Activated CD8-positive, alpha-beta T cell treated with anti-CD3 and anti-CD28 coated beads for 36 hours (primary cell): ENCODE results near the gene CSNK2B. TPM values are rescaled to one million over a fixed set of nuclear protein-coding genes. Genes with fewer than 3 reads are reported as not detected.

Source experiments
- ATAC-seq: fragments of 200-7000 bp; cut with Tn5 transposase; one replicate; pipeline ENCODE4 v1.10.0; 2021; ENCODE audit warnings: mild to moderate bottlenecking, moderate library complexity
- CTCF ChIA-PET: fragments of 350-600 bp; sonication (Branson Sonifier 250); formaldehyde crosslinking; loops from one replicate; lab custom pipeline; 2021; ENCODE audit warnings: antibody characterized with exemption; lab: Charles Lee
- POLR2A ChIA-PET: fragments of 350-600 bp; sonication (Branson Sonifier 250); formaldehyde crosslinking; loops from one replicate; lab custom pipeline; 2021; ENCODE audit warnings: antibody characterized with exemption; lab: Charles Lee
- DNase-seq: peaks from one replicate; pipeline ENCODE4 v3.0.0-alpha.2; 2020
- H3K27ac Mint-ChIP-seq: one replicate; pipeline ENCODE4 v1.8.0; 2021; ENCODE audit warnings: mild to moderate bottlenecking, mixed read lengths
- H3K27me3 Mint-ChIP-seq: one replicate; pipeline ENCODE4 v1.8.0; 2021; ENCODE audit warnings: mixed read lengths
- H3K36me3 Mint-ChIP-seq: one replicate; pipeline ENCODE4 v1.8.0; 2021; ENCODE audit warnings: low read depth, mixed read lengths
- H3K4me1 Mint-ChIP-seq: one replicate; pipeline ENCODE4 v1.8.0; 2021; ENCODE audit warnings: low read depth, mixed read lengths
- H3K4me3 Mint-ChIP-seq: one replicate; pipeline ENCODE4 v1.8.0; 2021; ENCODE audit warnings: mild to moderate bottlenecking, moderate library complexity, mixed read lengths
- H3K9me3 Mint-ChIP-seq: one replicate; pipeline ENCODE4 v1.8.0; 2021; ENCODE audit warnings: mixed read lengths
- CTCF ChIP-seq: fragments of 200-600 bp; IDR thresholded peaks from one replicate; pipeline ENCODE4 v1.8.0; 2022; ENCODE audit warnings: antibody characterized with exemption, mild to moderate bottlenecking
- intact Hi-C: fragments of 100-400 bp; cut with micrococcal nuclease; formaldehyde crosslinking; loops from one replicate; pipeline ENCODE4 v1.10.0; 2022
- total RNA-seq, 2 experiments: library from RNA; stranded (reverse); gene quantifications; one replicate each; pipeline ENCODE4 v1.2.3, GENCODE V29; 2021

The CSNK2B gene
- 100 to 1,000 TPM; 241 to 247 TPM for total RNA-seq

DNA sequence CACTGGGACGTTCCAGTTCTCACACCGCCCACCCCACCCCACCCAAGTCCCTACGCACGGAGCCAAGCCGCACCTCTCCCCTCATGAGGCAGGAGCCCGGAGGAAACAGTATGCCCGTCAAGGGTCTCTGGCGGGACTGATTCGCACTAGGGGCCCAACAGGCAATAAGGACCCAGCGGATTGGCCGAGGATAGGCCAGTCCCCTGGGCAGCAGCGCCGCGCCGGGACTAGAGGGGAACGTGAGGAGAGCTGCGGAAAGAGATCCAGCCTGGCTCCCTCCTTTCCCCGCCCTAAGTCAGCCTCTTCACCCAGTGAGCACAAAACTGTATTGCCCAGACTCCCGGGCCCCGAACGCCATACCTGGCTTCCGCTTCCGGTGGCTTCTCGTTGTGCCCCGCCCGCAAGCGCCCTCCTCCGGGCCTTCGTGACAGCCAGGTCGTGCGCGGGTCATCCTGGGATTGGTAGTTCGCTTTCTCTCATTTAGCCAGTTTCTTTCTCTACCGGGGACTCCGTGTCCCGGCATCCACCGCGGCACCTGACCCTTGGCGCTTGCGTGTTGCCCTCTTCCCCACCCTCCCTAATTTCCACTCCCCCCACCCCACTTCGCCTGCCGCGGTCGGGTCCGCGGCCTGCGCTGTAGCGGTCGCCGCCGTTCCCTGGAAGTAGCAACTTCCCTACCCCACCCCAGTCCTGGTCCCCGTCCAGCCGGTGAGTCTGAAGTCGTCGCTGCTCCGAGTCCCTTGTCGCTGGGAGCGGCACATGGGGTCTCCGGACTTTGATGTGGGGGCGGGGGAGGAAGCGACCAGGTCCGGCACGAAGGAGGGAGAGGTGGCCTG is at the start of gene CSNK2B:
TSS of gene CSNK2B (plus strand) at position 580 of the 836 bp plus-strand sequence. CDS start 752 bp downstream, outside the sequence.
- Mint-ChIP-seq H3K9me3 (no peaks in the 10 kb centered on the region), H3K27ac (peak within 1 kb of the TSS; percentile 97), H3K27me3 (no peaks in the 10 kb centered on the region), H3K4me3 (peak within 1 kb of the TSS; percentile 98), H3K36me3 (peaks cover 83% of the 10 kb centered on the region), H3K4me1 (peaks cover 61% of the 10 kb centered on the region)
- DNase-seq: peak; percentile 99
- POLR2A ChIA-PET: interaction anchor here (0.6 to 8.5 kb wide), 26 partner anchors 7 to 198 kb away, joined by 3 to 160 read pairs (median 4); partner anchors contain the start of genes ABHD16A, APOM, BAG6 and DDX39B
- peak; percentile 88 for ATAC-seq
- no peak for TF ChIP-seq CTCF
- intact Hi-C loops: loop anchor here (2.0 to 10.0 kb wide), 3 partner anchors 45 to 169 kb away; partner anchors contain the start of genes ATP6V1G2, DDX39B, NFKBIL1 and PRRC2A
- CTCF ChIA-PET: interaction anchor here (0.9 to 2.8 kb wide), 3 partner anchors 13 to 73 kb away, joined by 3 to 16 read pairs (median 3); partner anchors contain the start of genes ABHD16A and BAG6

DNA sequence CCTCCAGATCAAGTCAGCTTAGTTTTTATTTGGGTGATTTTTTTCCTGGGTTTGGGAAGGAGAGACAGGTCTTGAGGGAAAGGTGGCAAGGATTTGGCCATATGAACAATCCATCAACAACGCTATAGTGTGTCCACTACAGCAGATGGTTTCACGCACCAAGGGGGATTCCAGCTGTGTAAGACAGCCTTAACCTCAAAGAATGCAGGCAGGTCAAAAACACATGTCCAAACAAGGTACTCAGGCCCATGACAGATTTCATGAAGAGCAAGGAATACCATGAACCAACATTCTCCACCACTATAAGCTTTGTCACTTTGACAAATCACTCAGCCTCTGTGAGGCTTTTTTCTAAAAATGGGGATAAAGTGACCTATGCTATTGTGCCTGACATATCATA is 48.9 kb upstream of the CSNK2B start:
- ATAC-seq: no peak
- no peaks in the 10 kb centered on the region for H3K9me3 Mint-ChIP-seq
- POLR2A ChIA-PET: interaction anchor here (0.7 to 5.1 kb wide), 10 partner anchors 10 to 75 kb away, joined by 3 to 18 read pairs (median 4); partner anchors contain the start of genes CSNK2B and DDX39B

DNA sequence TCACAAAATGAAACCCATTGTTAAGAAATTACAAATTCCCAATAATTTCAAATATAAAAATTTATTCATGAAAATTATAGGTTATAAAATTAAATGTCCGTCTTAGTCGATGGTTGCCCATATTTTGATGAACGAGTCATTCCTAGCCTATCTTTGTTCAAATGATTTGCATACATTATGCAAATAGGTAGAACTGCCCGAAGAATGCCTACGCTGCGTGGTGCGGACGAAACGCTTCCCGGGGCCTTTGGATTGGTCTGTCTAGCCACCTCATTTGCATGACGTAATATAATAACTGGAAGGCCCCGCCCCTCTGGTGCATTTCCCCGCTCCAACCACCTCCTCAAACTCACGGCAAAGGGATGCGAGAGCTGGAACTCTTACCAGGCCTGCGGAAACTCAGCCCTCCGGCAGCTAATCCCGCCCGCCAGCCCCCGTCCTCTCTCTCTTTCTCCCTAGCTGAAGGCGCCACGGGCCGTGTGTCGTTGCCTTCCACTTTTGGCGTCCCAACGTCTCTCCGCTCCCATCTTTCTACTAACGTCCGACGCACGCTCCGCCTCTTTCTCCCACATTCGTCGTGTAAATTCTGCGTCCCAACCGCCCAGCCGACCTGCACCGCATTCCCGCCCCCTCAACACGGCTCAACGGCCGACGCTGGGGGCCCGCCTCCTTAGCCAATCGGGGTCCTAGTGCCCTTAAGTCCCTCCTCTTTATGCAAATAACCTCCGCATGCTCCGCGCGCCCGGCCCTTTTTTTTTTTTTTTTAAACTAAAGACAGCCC is 45.9 kb upstream of the CSNK2B start:
- peaks cover 59% of the 10 kb centered on the region for H3K4me1 Mint-ChIP-seq
- no peak for TF ChIP-seq CTCF
- CTCF ChIA-PET: interaction anchor here (0.7 to 0.9 kb wide), 3 partner anchors 24 to 68 kb away, joined by 3 read pairs; no protein-coding TSS in a partner anchor
- peak overlapping the region; percentile 97 for H3K27ac Mint-ChIP-seq
- H3K4me3 Mint-ChIP-seq: peak overlapping the region; percentile 95
- no peaks in the 10 kb centered on the region for H3K9me3 Mint-ChIP-seq
- H3K27me3 Mint-ChIP-seq: no peaks in the 10 kb centered on the region
- POLR2A ChIA-PET: interaction anchor here (0.7 to 5.1 kb wide), 13 partner anchors 27 to 221 kb away, joined by 3 to 44 read pairs (median 4); partner anchors contain the start of genes BAG6, DDX39B, LTB and TNF
- peaks cover 67% of the 10 kb centered on the region for H3K36me3 Mint-ChIP-seq
- intact Hi-C loops: loop anchor here (2.0 kb wide), 1 partner anchor 45 kb away; the partner anchor contains the start of gene GPANK1
- DNase-seq (peak; percentile 99), ATAC-seq (peak; percentile 84)

More for the DNA sequence above, 48.9 kb upstream of the CSNK2B start:
- no peak for TF ChIP-seq CTCF
- H3K4me3 Mint-ChIP-seq: peak overlapping the region; percentile 95
- peaks cover 48% of the 10 kb centered on the region for H3K4me1 Mint-ChIP-seq
- H3K27me3 Mint-ChIP-seq: no peaks in the 10 kb centered on the region
- peaks cover 40% of the 10 kb centered on the region for H3K36me3 Mint-ChIP-seq
- intact Hi-C loops: no loop called here
- no peak for DNase-seq
- CTCF ChIA-PET: interaction anchor here (0.8 to 11.2 kb wide), 8 partner anchors 22 to 124 kb away, joined by 3 to 132 read pairs (median 5); partner anchors contain the start of genes ATP6V1G2, LST1, NCR3 and TNF
- peak overlapping the region; percentile 96 for H3K27ac Mint-ChIP-seq

- ATAC-seq: peak; percentile 25
- intact Hi-C loops: loop anchor here (2.0 kb wide), 1 partner anchor 44 kb away; the partner anchor contains the start of gene GPANK1
Measured at GRCh38 chr6:31620586-31621319, 45.1 kb upstream of the CSNK2B start, which contains the start of gene PRRC2A. Gene PRRC2A, plus strand, starts transcription at chr6:31620715. Its CDS starts 2,075 bp downstream, at chr6:31622790.

More at GRCh38 chr6:31620586-31621319, 45.1 kb upstream of the CSNK2B start, which contains the start of gene PRRC2A:
- peak within 1 kb of the TSS; percentile 95 for H3K4me3 Mint-ChIP-seq
- no peak for TF ChIP-seq CTCF
- POLR2A ChIA-PET: interaction anchor here (0.7 to 11.4 kb wide), 12 partner anchors 19 to 221 kb away, joined by 3 to 235 read pairs (median 5); partner anchors contain the start of genes BAG6, CSNK2B, DDX39B and GPANK1
- H3K4me1 Mint-ChIP-seq: peaks cover 54% of the 10 kb centered on the region
- H3K27me3 Mint-ChIP-seq: no peaks in the 10 kb centered on the region
- H3K9me3 Mint-ChIP-seq: no peaks in the 10 kb centered on the region
- peaks cover 75% of the 10 kb centered on the region for H3K36me3 Mint-ChIP-seq
- CTCF ChIA-PET: interaction anchor here (0.7 to 1.5 kb wide), 6 partner anchors 24 to 74 kb away, joined by 3 to 5 read pairs (median 3); partner anchors contain the start of genes ATP6V1G2 and BAG6
- H3K27ac Mint-ChIP-seq: peak within 1 kb of the TSS; percentile 97
- peak; percentile 85 for DNase-seq
